Measurements from ENCODE around the gene PHF21A.
"Not testable (repeated sequence)": the region's sequence is repeated elsewhere in the genome, so short reads cannot be mapped to it uniquely, and the experiment has no call there.

DNA sequence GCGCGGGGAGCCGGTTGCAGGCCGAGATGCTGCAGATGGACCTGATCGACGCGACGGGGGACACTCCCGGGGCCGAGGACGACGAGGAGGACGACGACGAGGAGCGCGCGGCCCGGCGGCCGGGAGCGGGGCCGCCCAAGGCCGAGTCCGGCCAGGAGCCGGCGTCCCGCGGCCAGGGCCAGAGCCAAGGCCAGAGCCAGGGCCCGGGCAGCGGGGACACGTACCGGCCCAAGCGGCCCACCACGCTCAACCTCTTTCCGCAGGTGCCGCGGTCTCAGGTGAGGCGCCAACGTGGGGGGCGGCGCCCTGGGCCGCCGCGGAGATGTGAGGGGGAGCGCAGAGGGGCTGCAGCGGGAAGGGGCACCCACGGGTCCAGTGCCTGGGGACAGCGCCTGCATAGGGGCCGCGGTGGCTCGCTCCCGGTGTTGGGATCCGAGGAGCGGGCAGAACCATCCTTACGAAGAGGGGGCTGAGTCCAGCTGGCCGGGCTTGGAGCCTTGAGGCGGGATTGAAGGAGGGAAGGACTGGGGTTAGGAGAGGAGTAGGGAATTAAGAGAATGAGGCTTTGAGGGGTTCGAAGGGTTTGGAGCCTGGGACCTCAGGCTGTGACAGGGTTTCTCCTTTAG is 221.0 kb downstream of the PHF21A start:
- TF ChIP-seq, protein P1, sequence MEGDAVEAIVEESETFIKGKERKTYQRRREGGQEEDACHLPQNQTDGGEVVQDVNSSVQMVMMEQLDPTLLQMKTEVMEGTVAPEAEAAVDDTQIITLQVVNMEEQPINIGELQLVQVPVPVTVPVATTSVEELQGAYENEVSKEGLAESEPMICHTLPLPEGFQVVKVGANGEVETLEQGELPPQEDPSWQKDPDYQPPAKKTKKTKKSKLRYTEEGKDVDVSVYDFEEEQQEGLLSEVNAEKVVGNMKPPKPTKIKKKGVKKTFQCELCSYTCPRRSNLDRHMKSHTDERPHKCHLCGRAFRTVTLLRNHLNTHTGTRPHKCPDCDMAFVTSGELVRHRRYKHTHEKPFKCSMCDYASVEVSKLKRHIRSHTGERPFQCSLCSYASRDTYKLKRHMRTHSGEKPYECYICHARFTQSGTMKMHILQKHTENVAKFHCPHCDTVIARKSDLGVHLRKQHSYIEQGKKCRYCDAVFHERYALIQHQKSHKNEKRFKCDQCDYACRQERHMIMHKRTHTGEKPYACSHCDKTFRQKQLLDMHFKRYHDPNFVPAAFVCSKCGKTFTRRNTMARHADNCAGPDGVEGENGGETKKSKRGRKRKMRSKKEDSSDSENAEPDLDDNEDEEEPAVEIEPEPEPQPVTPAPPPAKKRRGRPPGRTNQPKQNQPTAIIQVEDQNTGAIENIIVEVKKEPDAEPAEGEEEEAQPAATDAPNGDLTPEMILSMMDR (conservative IDR thresholded peaks at IDR 0.05 in 1 of 2, IDR thresholded peaks at IDR 0.05 in 1 of 2; ENCODE audit: extremely low read depth in 1 of 2, insufficient read depth in 1 of 2, low read depth in 1 of 2, low read length in 2 of 2) = not testable (repeated sequence)
- not testable (repeated sequence) for TF ChIP-seq EZH2 (IDR thresholded peaks at IDR 0.05; ENCODE audit: borderline replicate concordance, low read length)

All from mammary epithelial cell (primary cell).